H1 (cell line): ENCODE measurements around the gene TOMM6. TPM values are rescaled to one million over a fixed set of nuclear protein-coding genes. Genes with fewer than 3 reads are reported as not detected.

Experiments
- CTCF ChIA-PET: fragments of 300-600 bp; sonication (Branson Sonifier 250); formaldehyde crosslinking; loops from one replicate; lab custom pipeline; 2021; ENCODE audit not compliant: partially characterized antibody; lab: Charles Lee
- POLR2A ChIA-PET: fragments of 300-600 bp; sonication (Branson Sonifier 250); formaldehyde crosslinking; loops from one replicate; lab custom pipeline; 2021; ENCODE audit warnings: inconsistent platforms; ENCODE audit not compliant: partially characterized antibody; lab: Charles Lee
- DNase-seq, 2 experiments: peaks; one replicate each; pipeline versions ENCODE4 v3.0.0 to v3.0.0-alpha.2; 2010 to 2022; ENCODE audit warnings: low spot score in 2 of 2, low read depth in 1 of 2, mixed read lengths in 1 of 2
- FAIRE-seq: peaks from 2 replicates; lab custom pipeline; 2011; peaks lifted over from hg19 to GRCh38; lab: Jason Lieb, UNC
- H2AFZ ChIP-seq: 2 replicates; pipeline ENCODE4 v1.8.1; 2012; ENCODE audit warnings: low read length, inconsistent platforms
- H2AK5ac ChIP-seq: 2 replicates; pipeline ENCODE4 v1.6.1; 2013; ENCODE audit warnings: low read depth, low read length
- H2BK120ac ChIP-seq: replicated peaks from 2 replicates; pipeline ENCODE3; 2013; ENCODE audit warnings: low read depth, low read length, inconsistent platforms
- H2BK12ac ChIP-seq: 2 replicates; pipeline ENCODE4 v1.6.1; 2013; ENCODE audit warnings: low read depth, low read length
- H2BK15ac ChIP-seq: 2 replicates; pipeline ENCODE4 v1.6.1; 2013; ENCODE audit warnings: low read length
- H2BK20ac ChIP-seq: 2 replicates; pipeline ENCODE4 v1.6.1; 2013; ENCODE audit warnings: low read length
- H2BK5ac ChIP-seq: 2 replicates; pipeline ENCODE4 v1.6.1; 2013; ENCODE audit warnings: low read depth, low read length
- H3K14ac ChIP-seq: 2 replicates; pipeline ENCODE4 v1.6.1; 2013; ENCODE audit warnings: inconsistent platforms; ENCODE audit not compliant: insufficient read length
- H3K18ac ChIP-seq: 2 replicates; pipeline ENCODE4 v1.6.1; 2013; ENCODE audit warnings: low read length; ENCODE audit errors: extremely low read depth
- H3K23ac ChIP-seq: 2 replicates; pipeline ENCODE4 v1.6.1; 2013; ENCODE audit warnings: inconsistent platforms; ENCODE audit not compliant: insufficient read length
- H3K23me2 ChIP-seq: 2 replicates; pipeline ENCODE4 v1.6.1; 2013; ENCODE audit warnings: low read depth, low read length
- H3K27ac ChIP-seq: 2 replicates; pipeline ENCODE4 v1.6.1; 2011; ENCODE audit warnings: low read depth, low read length, inconsistent platforms
- H3K27me3 ChIP-seq, 4 experiments: replicated peaks in 1 of 4; 1 replicate in 1 of 4; 2 replicates in 3 of 4; pipeline versions ENCODE4 v1.6.1 to v1.8.1; 2011 to 2013; ENCODE audit warnings: low read length in 3 of 4, mild to moderate bottlenecking in 3 of 4, inconsistent platforms in 2 of 4, mixed read lengths in 2 of 4, moderate library complexity in 1 of 4; ENCODE audit not compliant: control insufficient read depth in 3 of 4, insufficient read depth in 3 of 4; ENCODE audit errors: extremely low read depth in 1 of 4
- H3K36me3 ChIP-seq, 4 experiments: 2 replicates each; pipeline versions ENCODE4 v1.6.1 to v1.8.1; 2011 to 2013; ENCODE audit warnings: mild to moderate bottlenecking in 4 of 4, low read length in 3 of 4, moderate library complexity in 2 of 4, control low read depth in 1 of 4, inconsistent platforms in 1 of 4; ENCODE audit not compliant: insufficient read depth in 4 of 4, control insufficient read depth in 2 of 4
- H3K4ac ChIP-seq: replicated peaks from 2 replicates; pipeline ENCODE3; 2013; ENCODE audit warnings: low read length, low read depth, mixed read lengths, inconsistent platforms; ENCODE audit not compliant: insufficient read length
- H3K4me1 ChIP-seq, 4 experiments: replicated peaks in 1 of 4; 1 replicate in 1 of 4; 2 replicates in 3 of 4; pipeline versions ENCODE4 v1.6.1 to v1.8.1; 2011 to 2013; ENCODE audit warnings: low read length in 3 of 4, inconsistent platforms in 2 of 4, mixed read lengths in 1 of 4; ENCODE audit not compliant: insufficient read depth in 4 of 4, control insufficient read depth in 3 of 4
- H3K4me2 ChIP-seq, 2 experiments: 2 replicates each; pipeline versions ENCODE4 v1.6.1 to v1.8.1; 2011 to 2013; ENCODE audit warnings: low read depth in 2 of 2, low read length in 2 of 2, control low read depth in 1 of 2, inconsistent platforms in 1 of 2, mild to moderate bottlenecking in 1 of 2; ENCODE audit not compliant: insufficient read depth in 1 of 2
- H3K4me3 ChIP-seq, 4 experiments: fragments of 200-600, 300-600 bp in 1 of 4; sonication (generic), shearing (Covaris generic), sonication (Bioruptor Twin) in 1 of 4; 2 replicates each; pipeline versions ENCODE4 v1.5.1 to v1.8.1; 2011 to 2016; ENCODE audit warnings: low read length in 4 of 4, low read depth in 3 of 4, control low read depth in 2 of 4, inconsistent platforms in 2 of 4, mild to moderate bottlenecking in 2 of 4, mixed read lengths in 1 of 4, moderate library complexity in 1 of 4; ENCODE audit not compliant: insufficient read depth in 2 of 4; ENCODE audit errors: extremely low read depth in 1 of 4
- H3K56ac ChIP-seq: replicated peaks from 2 replicates; pipeline ENCODE3; 2013; ENCODE audit warnings: low read depth, mild to moderate bottlenecking, mixed read lengths, low read length, inconsistent platforms; ENCODE audit not compliant: insufficient read length
- H3K79me1 ChIP-seq: 2 replicates; pipeline ENCODE4 v1.6.1; 2013; ENCODE audit warnings: low read depth, low read length, control low read depth
- H3K79me2 ChIP-seq, 2 experiments: 2 replicates each; pipeline versions ENCODE4 v1.6.1 to v1.8.1; 2012 to 2013; ENCODE audit warnings: low read length in 2 of 2, mild to moderate bottlenecking in 2 of 2, inconsistent platforms in 1 of 2; ENCODE audit not compliant: insufficient read depth in 2 of 2, control insufficient read depth in 1 of 2
- H3K9ac ChIP-seq, 4 experiments: replicated peaks in 1 of 4; 1 replicate in 1 of 4; 2 replicates in 3 of 4; pipeline versions ENCODE4 v1.6.1 to v1.8.1; 2011 to 2013; ENCODE audit warnings: low read depth in 3 of 4, low read length in 3 of 4, control low read depth in 2 of 4, mild to moderate bottlenecking in 2 of 4, moderate library complexity in 2 of 4, inconsistent platforms in 1 of 4; ENCODE audit errors: extremely low read depth in 1 of 4
- H3K9me3 ChIP-seq, 2 experiments: 2 replicates each; pipeline versions ENCODE4 v1.6.1 to v1.8.1; 2012 to 2013; ENCODE audit warnings: mild to moderate bottlenecking in 2 of 2, moderate library complexity in 2 of 2, control low read depth in 1 of 2, inconsistent platforms in 1 of 2, low read depth in 1 of 2, low read length in 1 of 2, mixed read lengths in 1 of 2; ENCODE audit not compliant: insufficient read depth in 2 of 2
- H4K20me1 ChIP-seq, 2 experiments: replicated peaks in 1 of 2; 2 replicates each; pipeline versions ENCODE3 to v1.8.1; 2011 to 2013; ENCODE audit warnings: inconsistent platforms in 2 of 2, low read length in 2 of 2, mild to moderate bottlenecking in 1 of 2; ENCODE audit not compliant: insufficient read depth in 2 of 2, control insufficient read depth in 1 of 2
- H4K5ac ChIP-seq: 2 replicates; pipeline ENCODE4 v1.6.1; 2013; ENCODE audit warnings: low read length, low read depth, mixed read lengths, inconsistent platforms; ENCODE audit not compliant: insufficient read length
- H4K8ac ChIP-seq: 2 replicates; pipeline ENCODE4 v1.8.0; 2013; ENCODE audit warnings: mild to moderate bottlenecking, moderate library complexity, low read length, inconsistent platforms; ENCODE audit not compliant: insufficient read depth; ENCODE audit errors: extremely low read depth
- H4K91ac ChIP-seq: replicated peaks from 2 replicates; pipeline ENCODE3; 2013; ENCODE audit warnings: low read length, mixed read lengths, inconsistent platforms; ENCODE audit not compliant: insufficient read length
- CHD2 ChIP-seq: IDR thresholded peaks from 2 replicates; pipeline ENCODE4 v1.6.1; 2012; ENCODE audit warnings: low read length, improper control_type of control experiment
- JUND ChIP-seq: IDR thresholded peaks from 2 replicates; pipeline ENCODE4 v1.6.1; 2011; ENCODE audit warnings: mild to moderate bottlenecking, improper control_type of control experiment, low read length
- KDM4A ChIP-seq: IDR thresholded peaks from one replicate; pipeline ENCODE4 v1.7.1; 2012; ENCODE audit warnings: low read depth, mild to moderate bottlenecking, moderate library complexity, low read length, inconsistent platforms; ENCODE audit not compliant: severe bottlenecking
- POLR2A ChIP-seq, 2 experiments: IDR thresholded peaks; 1 replicate in 1 of 2; 2 replicates in 1 of 2; pipeline ENCODE4 v1.6.1; 2011; ENCODE audit warnings: low read depth in 2 of 2, low read length in 2 of 2, mild to moderate bottlenecking in 2 of 2; ENCODE audit errors: control extremely low read depth in 1 of 2
- RFX5 ChIP-seq: IDR thresholded peaks from 2 replicates; pipeline ENCODE4 v1.6.1; 2011; ENCODE audit warnings: low read depth, low read length, improper control_type of control experiment, borderline replicate concordance
- RNF2 ChIP-seq: fragments of 200-900, 300-1000 bp; sonication (generic); IDR thresholded peaks from 2 replicates; pipeline ENCODE4 v1.7.1; 2016; ENCODE audit warnings: borderline replicate concordance, low read depth, mild to moderate bottlenecking, antibody characterized with exemption, low read length; ENCODE audit not compliant: poor library complexity, severe bottlenecking; ENCODE audit errors: missing control alignments
- RXRA ChIP-seq: IDR thresholded peaks from 2 replicates; pipeline ENCODE4 v1.6.1; 2011; ENCODE audit warnings: low read depth, mild to moderate bottlenecking, low read length, moderate library complexity; ENCODE audit not compliant: insufficient read depth
- SIN3A ChIP-seq, 2 experiments: IDR thresholded peaks in 1 of 2; conservative IDR thresholded peaks in 1 of 2; 2 replicates each; pipeline ENCODE4 v1.6.1; 2011 to 2012; ENCODE audit warnings: low read length in 2 of 2, improper control_type of control experiment in 1 of 2, low read depth in 1 of 2, mild to moderate bottlenecking in 1 of 2
- SP1 ChIP-seq: IDR thresholded peaks from 2 replicates; pipeline ENCODE4 v1.6.1; 2011; ENCODE audit warnings: low read depth, low read length
- SRF ChIP-seq: IDR thresholded peaks from 2 replicates; pipeline ENCODE4 v1.6.1; 2011; ENCODE audit warnings: mild to moderate bottlenecking, low read depth, low read length, moderate library complexity
- TAF1 ChIP-seq: IDR thresholded peaks from 2 replicates; pipeline ENCODE4 v1.6.1; 2011; ENCODE audit warnings: mild to moderate bottlenecking, low read depth, low read length
- TCF12 ChIP-seq: IDR thresholded peaks from 2 replicates; pipeline ENCODE4 v1.6.1; 2011; ENCODE audit warnings: low read depth, mild to moderate bottlenecking, low read length
- USF2 ChIP-seq: IDR thresholded peaks from 2 replicates; pipeline ENCODE4 v1.6.1; 2011; ENCODE audit warnings: low read length, improper control_type of control experiment
- WGBS, 2 experiments: shearing (Covaris generic) in 1 of 2; methylation state at CpG; one replicate each; pipeline versions ENCODE4 v1.1.6 to v1.1.7; 2013 to 2015; ENCODE audit warnings: low lambda C conversion rate in 2 of 2, mixed read lengths in 2 of 2, inconsistent platforms in 1 of 2, low coverage in 1 of 2, missing lambda C conversion rate in 1 of 2; ENCODE audit not compliant: insufficient replicate concordance in 2 of 2, insufficient coverage in 1 of 2, insufficient read length in 1 of 2; ENCODE audit errors: extremely low coverage in 1 of 2, missing lambda C conversion rate in 1 of 2; 5-methylcytosine and 5-hydroxymethylcytosine counted together
- polyA plus RNA-seq, 7 experiments: library from polyadenylated mRNA; depleted of rRNA in 3 of 7; stranded (reverse) in 5 of 7; unstranded in 2 of 7; fragments of >200 nt in 5 of 7; fragments of 200-250 nt in 2 of 7; gene quantifications; 1 replicate in 5 of 7; 2 replicates in 1 of 7; 4 replicates in 1 of 7; pipeline versions ENCODE4 v1.2.1 to v1.2.3, GENCODE V29; 2011 to 2013; ENCODE audit warnings: missing spikeins in 2 of 7, mixed read lengths in 2 of 7
- total RNA-seq: library from RNA; stranded (reverse); fragmentation: NEBNext Ultra II Directional; extraction: Animal tissue kit (Norgen Biotek cat#: 25700); gene quantifications from 2 replicates; pipeline ENCODE4 v1.2.1, GENCODE V29; 2021

The TOMM6 gene
- total and polyA plus RNA-seq, 2 of the 8 experiments (the other 6 are each of a cell fraction or from before 2014, with no cell fraction given), result 228 to 560 TPM

GRCh38 chr6:41744236-41744787, 43.2 kb upstream of the TOMM6 start:
- Histone ChIP-seq H3K79me1 (no peaks in the 10 kb centered on the region), H2AFZ (no peak overlapping the region), H2BK120ac (no peak overlapping the region), H2BK20ac (no peak overlapping the region), H3K79me2 (no peaks in the 10 kb centered on the region), H3K36me3 (no peaks in the 10 kb centered on the region), H4K20me1 (no peaks in the 10 kb centered on the region), H4K8ac (no peak overlapping the region), H3K18ac (no peak overlapping the region), H3K4me2 (no peak overlapping the region), H3K27me3 (no peaks in the 10 kb centered on the region), H2BK12ac (no peak overlapping the region), H3K27ac (no peak overlapping the region), H3K56ac (no peak overlapping the region), H3K9me3 (no peaks in the 10 kb centered on the region), H2BK5ac (no peak overlapping the region), H3K4ac (no peak overlapping the region), H3K9ac (no peak overlapping the region), H2BK15ac (no peak overlapping the region), H3K4me1 (peaks cover 0 to 3% (median 0%) of the 10 kb centered on the region in 4 experiments; a peak in 2 of 7 replicates), H4K91ac (no peak overlapping the region), H4K5ac (no peak overlapping the region), H3K23ac (no peak overlapping the region), H3K4me3 (no peak overlapping the region), H2AK5ac (no peak overlapping the region), H3K14ac (no peak overlapping the region), H3K23me2 (no peaks in the 10 kb centered on the region)
- no peak for FAIRE-seq
- ChIA-PET CTCF (interaction anchor here (0.6 to 4.6 kb wide), 5 partner anchors 11 to 142 kb away, joined by 3 to 21 read pairs (median 5); no protein-coding TSS in a partner anchor), POLR2A (no interaction called here)
- 92% methylated on average over 7 of the region's 7 CpGs; no CpG with 5 or more reads in 1 of the 2 experiments for WGBS, 2 experiments
- DNase-seq, result no peak
- TF ChIP-seq SP1 (no peak), TAF1 (no peak), KDM4A (no peak), CHD2 (no peak), SRF (no peak), USF2 (no peak), RNF2 (no peak), RXRA (no peak), RFX5 (no peak), JUND (no peak), SIN3A (conservative IDR thresholded peaks at IDR 0.05 in 1 of 2, IDR thresholded peaks at IDR 0.05 in 1 of 2; ENCODE audit: low read depth in 1 of 2, low read length in 2 of 2) (no peak), POLR2A (IDR thresholded peaks at IDR 0.05; ENCODE audit: control extremely low read depth in 1 of 2, low read depth in 2 of 2, low read length in 2 of 2) (no peak), TCF12 (no peak)
